ENCODE data around the gene RNH1. TPM values are rescaled to one million over a fixed set of nuclear protein-coding genes. Genes with fewer than 3 reads are reported as not detected.
"Not testable (repeated sequence)": the region's sequence is repeated elsewhere in the genome, so short reads cannot be mapped to it uniquely, and the experiment has no call there.

RNH1 gene
- total RNA-seq, 2 experiments from 2014 or later: 101 to 102 TPM

DNA sequence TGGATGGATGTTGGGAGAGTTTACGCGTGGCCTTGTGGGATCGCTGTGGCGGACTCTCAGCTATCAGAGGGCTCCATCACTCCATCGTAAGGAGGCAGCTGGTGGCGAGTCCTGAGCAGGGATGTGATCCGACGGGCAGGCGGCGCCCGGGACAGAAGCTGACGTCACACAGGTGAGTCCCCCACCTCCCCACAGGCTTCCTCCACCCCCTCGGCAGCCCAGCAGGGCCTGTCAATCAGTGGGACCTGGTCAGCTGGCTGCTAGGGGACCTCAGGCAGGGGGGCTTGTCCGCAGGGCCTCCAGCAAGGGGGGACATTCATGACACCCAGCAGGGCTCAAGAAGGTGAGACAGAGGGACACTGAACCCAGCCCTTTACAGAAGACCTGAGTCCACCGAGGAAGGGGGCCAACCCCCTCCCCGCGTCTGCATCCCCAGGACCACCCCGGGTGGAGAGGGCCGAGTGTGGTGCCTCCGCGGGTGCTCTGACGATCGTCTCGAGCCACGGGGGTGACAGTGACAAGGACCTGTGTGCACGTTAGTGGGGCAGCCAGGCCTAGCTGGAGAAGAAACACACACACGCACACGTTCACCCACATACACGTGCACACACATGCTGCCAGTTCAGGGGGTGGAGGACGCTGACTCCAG is 21.2 kb upstream of the RNH1 start:
- no peak for DNase-seq
- Mint-ChIP-seq H3K4me3 (no peak overlapping the region), H3K27me3 (ENCODE audit: low read depth) (no peaks in the 10 kb centered on the region), H3K4me1 (ENCODE audit: low read depth) (no peaks in the 10 kb centered on the region), H3K9me3 (no peaks in the 10 kb centered on the region), H3K27ac (no peak overlapping the region), H3K36me3 (ENCODE audit: low read depth) (peaks cover 4% of the 10 kb centered on the region)
- intact Hi-C loops (cut with micrococcal nuclease): no loop called here
- CTCF ChIA-PET: interaction anchor here (1.6 kb wide), 1 partner anchor 9 kb away, joined by 5 read pairs; no protein-coding TSS in a partner anchor

DNA sequence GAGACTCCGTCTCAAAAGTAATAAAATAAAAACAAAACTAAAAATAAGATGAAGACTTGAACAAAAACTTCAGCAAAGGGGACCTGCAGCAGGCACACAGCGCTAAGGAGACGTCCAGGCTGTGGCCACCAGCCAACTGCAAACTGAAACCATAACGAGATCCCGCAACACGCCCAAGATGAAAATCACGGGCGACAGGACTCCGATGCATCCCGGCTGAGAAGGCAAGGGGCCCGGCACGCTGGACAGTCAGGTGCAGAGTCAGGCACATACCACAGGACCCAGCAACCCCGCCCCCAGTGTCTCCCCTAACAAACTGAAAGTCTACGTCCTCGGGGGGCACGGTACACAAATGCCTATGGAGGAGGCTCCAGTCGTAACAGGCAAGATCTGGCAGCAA is 19.1 kb upstream of the RNH1 start:
- H3K27me3 Mint-ChIP-seq (ENCODE audit: low read depth): no peaks in the 10 kb centered on the region
- no peaks in the 10 kb centered on the region for H3K4me1 Mint-ChIP-seq (ENCODE audit: low read depth)
- H3K4me3 Mint-ChIP-seq: no peak overlapping the region
- intact Hi-C loops (cut with micrococcal nuclease): no loop called here
- H3K36me3 Mint-ChIP-seq (ENCODE audit: low read depth): no peaks in the 10 kb centered on the region
- DNase-seq: no peak
- CTCF ChIA-PET: no interaction called here
- no peak overlapping the region for H3K27ac Mint-ChIP-seq
- H3K9me3 Mint-ChIP-seq: no peaks in the 10 kb centered on the region

DNA sequence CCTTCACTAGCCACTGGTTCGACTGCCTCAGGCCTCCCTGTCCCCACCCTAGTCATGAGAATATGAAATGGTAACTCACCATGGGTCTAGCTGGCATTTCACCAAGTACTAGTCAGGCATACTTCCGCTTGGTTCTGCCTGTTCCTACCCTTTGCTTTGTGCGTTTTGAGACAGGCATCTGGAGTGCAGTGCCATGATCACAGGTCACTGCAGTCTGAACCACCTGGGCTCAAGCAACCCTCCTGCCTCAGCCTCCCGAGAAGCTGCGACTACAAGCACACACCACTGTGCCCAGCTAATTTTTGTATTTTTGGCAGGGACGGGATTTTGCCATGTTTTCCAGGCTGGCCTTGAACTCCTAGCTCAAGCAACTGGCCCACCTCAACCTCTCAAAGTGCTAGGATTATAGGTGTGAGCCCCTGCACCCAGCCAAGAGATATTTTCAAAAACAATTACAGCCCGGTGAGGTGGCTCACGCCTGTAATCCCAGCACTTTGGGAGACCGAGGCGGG is 14.2 kb upstream of the RNH1 start:
- peaks cover 6% of the 10 kb centered on the region for H3K9me3 Mint-ChIP-seq
- H3K36me3 Mint-ChIP-seq (ENCODE audit: low read depth): peaks cover 3% of the 10 kb centered on the region
- no peak overlapping the region for H3K4me3 Mint-ChIP-seq
- CTCF ChIA-PET: interaction anchor here (0.6 to 1.4 kb wide), 4 partner anchors 12 to 216 kb away, joined by 3 to 4 read pairs (median 4); no protein-coding TSS in a partner anchor
- no peak overlapping the region for H3K27ac Mint-ChIP-seq
- H3K27me3 Mint-ChIP-seq (ENCODE audit: low read depth): no peaks in the 10 kb centered on the region
- DNase-seq: no peak
- intact Hi-C loops (cut with micrococcal nuclease): no loop called here
- peaks cover 4% of the 10 kb centered on the region for H3K4me1 Mint-ChIP-seq (ENCODE audit: low read depth)

DNA sequence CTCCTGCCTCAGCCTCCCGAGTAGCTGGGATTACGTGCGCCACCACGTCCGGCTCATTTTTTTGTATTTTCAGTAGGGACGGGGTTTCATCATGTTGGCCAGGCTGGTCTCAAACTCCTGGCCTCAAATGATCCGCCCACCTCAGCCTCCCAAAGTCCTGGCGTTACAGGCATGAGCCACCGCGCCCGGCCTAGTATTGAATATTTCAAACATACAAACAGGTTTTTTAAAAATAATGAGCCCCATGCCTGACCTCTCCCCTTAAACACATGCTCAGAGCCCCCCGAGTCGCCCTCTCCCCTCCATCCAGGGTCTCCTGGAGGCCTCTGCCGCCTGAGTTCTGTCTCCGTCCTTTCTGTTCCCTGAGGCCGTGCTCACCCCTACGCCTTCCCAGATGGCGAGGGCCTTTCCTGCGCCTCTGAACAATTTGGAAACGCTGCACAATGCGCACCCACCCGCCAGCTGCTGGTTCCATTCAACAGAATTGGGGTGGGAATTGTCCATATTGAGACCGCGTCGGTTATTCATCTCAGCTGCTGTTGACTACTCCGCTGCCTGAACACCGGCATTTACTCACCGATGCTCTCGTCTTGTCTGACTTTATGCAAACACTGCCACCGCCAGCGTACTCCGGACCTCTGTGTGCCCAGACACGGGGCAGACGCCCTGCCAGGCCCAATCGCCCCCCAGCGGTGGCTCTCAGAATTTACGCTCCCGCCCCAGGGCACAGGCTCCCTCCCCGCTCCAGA is 13.6 kb upstream of the RNH1 start:
- intact Hi-C loops (cut with micrococcal nuclease): no loop called here
- no peaks in the 10 kb centered on the region for H3K27me3 Mint-ChIP-seq (ENCODE audit: low read depth)
- peaks cover 6% of the 10 kb centered on the region for H3K9me3 Mint-ChIP-seq
- H3K36me3 Mint-ChIP-seq (ENCODE audit: low read depth): peaks cover 3% of the 10 kb centered on the region
- DNase-seq: no peak
- H3K27ac Mint-ChIP-seq: no peak overlapping the region
- H3K4me3 Mint-ChIP-seq: no peak overlapping the region
- CTCF ChIA-PET: interaction anchor here (0.6 to 1.4 kb wide), 4 partner anchors 9 to 215 kb away, joined by 3 to 4 read pairs (median 4); no protein-coding TSS in a partner anchor
- peaks cover 4% of the 10 kb centered on the region for H3K4me1 Mint-ChIP-seq (ENCODE audit: low read depth)

DNA sequence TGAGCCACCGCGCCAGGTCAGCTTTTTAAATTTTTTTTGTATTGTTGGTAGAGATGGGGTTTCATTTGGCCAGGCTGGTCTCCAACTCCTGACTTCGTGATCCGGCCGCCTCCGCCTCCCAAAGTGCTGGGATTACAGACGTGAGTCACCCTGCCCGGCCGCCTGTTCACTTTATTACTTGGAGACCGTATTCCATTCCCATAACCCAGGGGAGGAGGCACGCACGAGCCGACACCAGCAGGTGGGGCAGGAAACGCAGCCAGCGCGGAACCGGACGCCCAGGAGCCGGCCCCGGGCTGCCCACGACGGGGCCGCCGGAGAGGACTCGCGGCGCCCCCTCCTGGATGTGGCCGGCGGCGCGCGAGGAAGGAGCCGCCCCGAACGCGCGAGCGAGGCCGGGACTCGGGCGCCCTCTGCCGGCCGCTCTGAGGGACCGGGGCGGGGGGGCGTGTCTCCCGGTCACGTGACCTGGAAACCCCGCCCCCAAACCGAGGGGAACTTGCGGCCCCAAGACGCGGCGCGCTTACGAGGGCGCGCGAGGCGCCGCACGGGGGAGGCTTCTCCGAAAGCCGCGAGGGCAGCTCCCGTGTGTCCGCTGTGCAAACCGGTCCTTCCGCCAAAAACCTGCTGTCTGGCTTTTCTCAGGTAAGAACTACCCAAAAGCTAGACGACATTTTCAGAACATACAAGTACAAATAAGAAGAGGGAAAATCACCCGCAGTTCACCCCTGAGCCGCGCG is 11.6 kb upstream of the RNH1 start:
- Mint-ChIP-seq H3K36me3 (ENCODE audit: low read depth) (peaks cover 4% of the 10 kb centered on the region), H3K4me1 (ENCODE audit: low read depth) (peaks cover 4% of the 10 kb centered on the region), H3K4me3 (peak overlapping the region; percentile 84), H3K27ac (peak overlapping the region; percentile 76), H3K9me3 (peaks cover 6% of the 10 kb centered on the region), H3K27me3 (ENCODE audit: low read depth) (no peaks in the 10 kb centered on the region)
- CTCF ChIA-PET: interaction anchor here (0.6 to 2.6 kb wide), 27 partner anchors 10 to 289 kb away, joined by 3 to 34 read pairs (median 3); partner anchors contain the start of gene HRAS
- intact Hi-C loops (cut with micrococcal nuclease): loop anchor here (1.0 to 2.0 kb wide), 7 partner anchors 11 to 311 kb away; partner anchors contain the start of genes BET1L, HRAS, PTDSS2 and RIC8A
- DNase-seq: peak; percentile 87

DNA sequence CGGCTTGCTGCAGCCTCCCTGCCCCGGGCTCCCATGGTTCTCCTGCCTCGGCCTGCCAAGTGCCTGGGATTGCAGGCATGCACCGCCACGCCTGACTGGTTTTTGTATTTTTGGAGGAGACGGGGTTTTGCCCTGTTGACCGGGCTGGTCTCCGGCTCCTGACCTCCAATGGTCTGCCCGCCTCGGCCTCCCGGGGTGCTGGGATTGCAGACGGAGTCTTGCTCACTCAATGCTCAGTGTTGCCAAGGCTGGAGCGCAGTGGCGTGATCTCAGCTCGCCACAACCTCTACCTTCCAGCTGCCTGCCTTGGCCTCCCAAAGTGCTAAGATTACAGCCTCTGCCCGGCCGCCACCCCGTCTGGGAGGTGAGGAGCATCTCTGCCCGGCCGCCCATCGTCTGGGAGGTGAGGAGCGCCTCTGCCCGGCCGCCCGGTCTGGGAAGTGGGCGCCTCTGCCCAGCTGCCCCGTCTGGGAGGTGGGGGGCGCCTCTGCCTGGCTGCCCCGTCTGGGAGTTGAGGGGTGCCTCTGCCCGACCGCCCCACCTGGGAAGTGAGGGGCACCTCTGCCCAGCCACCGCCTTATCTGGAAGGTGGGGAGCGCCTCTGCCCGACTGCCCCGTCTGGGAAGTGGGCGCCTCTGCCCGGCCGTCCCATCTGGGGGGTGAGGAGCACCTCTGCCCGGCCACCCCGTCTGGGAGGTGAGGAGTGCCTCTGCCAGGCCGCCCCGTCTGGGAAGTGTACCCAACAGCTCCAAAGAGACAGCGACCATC is 10.1 kb upstream of the RNH1 start:
- H3K27ac Mint-ChIP-seq; H3K9me3 Mint-ChIP-seq; H3K4me1 Mint-ChIP-seq (ENCODE audit: low read depth); intact Hi-C loops (cut with micrococcal nuclease); H3K36me3 Mint-ChIP-seq (ENCODE audit: low read depth); H3K4me3 Mint-ChIP-seq; H3K27me3 Mint-ChIP-seq (ENCODE audit: low read depth); DNase-seq: not testable (repeated sequence)
- CTCF ChIA-PET: interaction anchor here (0.7 to 2.3 kb wide), 5 partner anchors 17 to 206 kb away, joined by 3 to 8 read pairs (median 4); no protein-coding TSS in a partner anchor

DNA sequence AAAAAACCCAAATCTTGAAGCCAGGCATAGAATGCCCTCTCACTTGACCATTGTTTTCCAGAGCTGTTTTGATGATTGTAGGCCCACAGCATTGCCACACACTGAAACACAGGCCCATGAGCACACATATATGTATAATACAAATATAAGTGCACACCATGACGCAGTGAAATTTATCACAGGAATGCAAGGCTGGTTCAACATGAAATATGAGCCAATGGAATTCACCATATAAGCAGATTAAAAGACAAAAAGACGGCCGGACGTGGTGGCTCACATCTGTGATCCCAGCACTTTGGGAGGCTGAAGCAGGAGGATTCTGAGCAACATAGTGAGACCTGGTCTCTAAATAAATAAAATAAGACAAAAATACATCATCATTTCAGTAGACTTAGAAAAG is 9.4 kb upstream of the RNH1 start:
- H3K4me3 Mint-ChIP-seq: no peak overlapping the region
- intact Hi-C loops (cut with micrococcal nuclease): no loop called here
- H3K27ac Mint-ChIP-seq: no peak overlapping the region
- DNase-seq: no peak
- peaks cover 4% of the 10 kb centered on the region for H3K4me1 Mint-ChIP-seq (ENCODE audit: low read depth)
- no peaks in the 10 kb centered on the region for H3K27me3 Mint-ChIP-seq (ENCODE audit: low read depth)
- peaks cover 4% of the 10 kb centered on the region for H3K36me3 Mint-ChIP-seq (ENCODE audit: low read depth)
- CTCF ChIA-PET: interaction anchor here (1.0 kb wide), 1 partner anchor 18 kb away, joined by 5 read pairs; no protein-coding TSS in a partner anchor
- peaks cover 6% of the 10 kb centered on the region for H3K9me3 Mint-ChIP-seq

DNA sequence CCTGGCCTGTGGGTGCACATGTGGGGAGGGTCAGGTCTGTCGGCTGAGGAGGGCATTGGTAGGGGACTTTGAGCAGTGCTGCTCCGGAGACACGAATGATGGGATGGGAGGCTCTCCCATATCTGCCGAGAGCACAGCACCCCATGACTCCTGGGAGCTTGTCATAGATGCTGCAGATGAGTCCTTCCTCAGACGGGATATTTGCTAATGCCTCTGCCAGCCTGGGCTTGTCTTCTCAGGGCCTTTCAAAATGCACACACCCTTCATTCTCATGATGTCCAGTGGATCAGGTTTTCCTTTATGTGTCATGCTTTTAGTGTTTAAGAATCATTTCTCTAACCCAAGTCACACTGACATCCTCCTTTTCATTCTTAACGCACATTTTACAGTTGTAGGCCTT is 8.1 kb upstream of the RNH1 start:
- H3K4me1 Mint-ChIP-seq (ENCODE audit: low read depth): peaks cover 2% of the 10 kb centered on the region
- no peak overlapping the region for H3K27ac Mint-ChIP-seq
- no peak overlapping the region for H3K4me3 Mint-ChIP-seq
- H3K9me3 Mint-ChIP-seq: peaks cover 6% of the 10 kb centered on the region
- CTCF ChIA-PET: no interaction called here
- H3K36me3 Mint-ChIP-seq (ENCODE audit: low read depth): peaks cover 7% of the 10 kb centered on the region
- DNase-seq: no peak
- intact Hi-C loops (cut with micrococcal nuclease): no loop called here
- H3K27me3 Mint-ChIP-seq (ENCODE audit: low read depth): no peaks in the 10 kb centered on the region

DNA sequence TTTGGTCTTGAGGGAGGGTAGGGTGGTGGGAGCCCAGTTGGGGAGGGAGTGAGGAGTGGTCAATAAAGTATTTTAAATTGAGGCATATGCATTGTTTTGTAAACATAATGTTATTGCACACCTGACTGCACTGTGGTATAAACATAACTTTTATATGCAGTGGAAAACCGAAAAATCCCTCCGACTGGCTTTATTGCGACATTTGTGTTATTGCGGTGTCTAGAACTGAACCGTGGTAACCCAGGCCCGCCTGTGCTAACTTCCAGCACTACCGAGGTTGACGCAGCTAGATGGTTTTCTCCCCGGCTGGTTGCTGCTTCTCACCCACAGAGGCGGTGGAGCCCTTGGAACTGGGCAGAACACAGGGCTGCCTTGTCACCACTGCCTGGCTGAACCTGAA is 7.6 kb upstream of the RNH1 start:
- intact Hi-C loops (cut with micrococcal nuclease): no loop called here
- Mint-ChIP-seq H3K27ac (no peak overlapping the region), H3K4me1 (ENCODE audit: low read depth) (peaks cover 2% of the 10 kb centered on the region), H3K4me3 (no peak overlapping the region), H3K9me3 (peaks cover 6% of the 10 kb centered on the region), H3K36me3 (ENCODE audit: low read depth) (peaks cover 11% of the 10 kb centered on the region), H3K27me3 (ENCODE audit: low read depth) (no peaks in the 10 kb centered on the region)
- CTCF ChIA-PET: no interaction called here
- DNase-seq: no peak

DNA sequence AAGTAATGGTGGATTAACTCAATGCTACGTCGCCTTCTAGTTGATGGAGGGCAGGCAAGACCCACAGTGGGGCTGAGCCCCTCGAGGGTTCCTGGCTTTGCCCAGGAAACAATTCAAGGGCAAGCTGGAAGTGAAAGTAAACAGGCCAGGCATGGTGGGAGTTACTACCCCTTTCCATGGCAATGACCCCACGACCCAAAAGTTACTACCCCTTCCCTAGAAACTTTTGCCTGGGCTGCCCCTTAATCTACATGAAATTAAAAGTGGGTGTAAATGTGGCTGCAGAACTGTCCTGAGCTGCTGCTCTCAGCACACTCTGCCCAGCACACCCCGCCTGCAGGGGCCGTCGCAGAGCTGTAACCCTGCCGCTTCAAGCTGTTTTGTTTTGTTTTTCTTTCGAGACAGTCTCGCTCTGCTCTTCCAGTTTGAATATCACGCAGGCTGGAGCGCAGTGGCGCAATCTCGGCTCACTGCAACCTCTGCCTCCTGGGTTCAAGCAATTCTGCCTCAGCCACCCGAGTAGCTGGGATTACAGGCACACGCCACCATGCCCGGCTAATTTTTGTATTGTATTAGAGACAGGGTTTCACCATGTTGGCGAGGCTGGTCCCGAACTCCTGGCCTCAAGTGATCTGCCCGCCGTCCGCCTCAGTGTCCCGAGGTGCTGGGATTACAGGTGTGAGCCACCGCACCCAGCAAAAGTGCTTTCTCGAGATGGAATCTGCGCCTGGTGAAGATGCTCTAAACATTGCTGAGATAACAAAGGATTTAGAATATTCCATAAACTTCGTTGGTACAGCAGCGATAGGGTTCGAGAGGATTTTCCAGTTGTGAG is 5.9 kb upstream of the RNH1 start:
- CTCF ChIA-PET: no interaction called here
- peaks cover 15% of the 10 kb centered on the region for H3K36me3 Mint-ChIP-seq (ENCODE audit: low read depth)
- intact Hi-C loops (cut with micrococcal nuclease): no loop called here
- no peak overlapping the region for H3K4me3 Mint-ChIP-seq
- DNase-seq: no peak
- H3K9me3 Mint-ChIP-seq: peaks cover 6% of the 10 kb centered on the region
- no peak overlapping the region for H3K27ac Mint-ChIP-seq
- H3K4me1 Mint-ChIP-seq (ENCODE audit: low read depth): peaks cover 3% of the 10 kb centered on the region
- H3K27me3 Mint-ChIP-seq (ENCODE audit: low read depth): no peaks in the 10 kb centered on the region

DNA sequence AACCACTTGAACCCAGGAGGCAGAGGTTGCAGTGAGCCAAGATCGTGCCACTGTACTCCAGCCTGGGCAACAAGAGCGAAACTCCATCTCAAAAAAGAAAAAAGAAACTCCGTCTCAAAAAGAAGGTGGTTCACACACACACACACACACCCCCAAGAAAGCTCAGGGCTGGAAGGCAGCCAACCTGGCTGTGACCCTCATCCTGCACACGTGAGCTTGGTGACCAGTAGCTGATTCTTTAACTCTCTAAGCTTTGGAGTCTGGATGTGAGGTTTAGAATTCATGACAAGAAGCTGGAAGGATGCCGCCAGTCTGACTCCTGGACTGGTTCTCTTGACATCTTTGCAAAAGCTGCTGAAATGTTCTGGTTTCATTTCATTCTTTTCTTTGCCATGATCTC is 1.9 kb upstream of the RNH1 start:
- no peak for DNase-seq
- intact Hi-C loops (cut with micrococcal nuclease): no loop called here
- Mint-ChIP-seq H3K4me1 (ENCODE audit: low read depth) (peaks cover 16% of the 10 kb centered on the region), H3K36me3 (ENCODE audit: low read depth) (peaks cover 22% of the 10 kb centered on the region), H3K9me3 (no peaks in the 10 kb centered on the region), H3K27ac (no peak overlapping the region), H3K27me3 (ENCODE audit: low read depth) (no peaks in the 10 kb centered on the region), H3K4me3 (no peak overlapping the region)
- CTCF ChIA-PET: interaction anchor here (0.8 to 2.9 kb wide), 2 partner anchors 10 to 102 kb away, joined by 4 to 19 read pairs; no protein-coding TSS in a partner anchor

Data from activated naive CD4-positive, alpha-beta T cell treated with anti-CD3 and anti-CD28 coated beads for 36 hours (primary cell).